Measurements from ENCODE around the gene SFPQ.
A peak's percentile ranks its signal among the peaks of the same experiment; 100 is the strongest.

- TF ChIP-seq CTCF (IDR thresholded peaks at IDR 0.05) (peak; percentile 80 to 89 (median 89)), POLR2A (IDR thresholded peaks at IDR 0.05) (no peak), EP300 (IDR thresholded peaks at IDR 0.05) (no peak), POLR2AphosphoS5 (IDR thresholded peaks at IDR 0.05) (no peak)
Observed at GRCh38 chr1:35202048-35202719, 9.2 kb upstream of the SFPQ start.
